HG02973 (cell line): ENCODE results near the gene NEGR1.

Experiments
- ATAC-seq: cut with Tn5 transposase; IDR thresholded peaks from one replicate; pipeline ENCODE4 v1.9.1; 2021; ENCODE audit warnings: moderate library complexity; ENCODE audit not compliant: unreplicated experiment

Gene NEGR1

DNA sequence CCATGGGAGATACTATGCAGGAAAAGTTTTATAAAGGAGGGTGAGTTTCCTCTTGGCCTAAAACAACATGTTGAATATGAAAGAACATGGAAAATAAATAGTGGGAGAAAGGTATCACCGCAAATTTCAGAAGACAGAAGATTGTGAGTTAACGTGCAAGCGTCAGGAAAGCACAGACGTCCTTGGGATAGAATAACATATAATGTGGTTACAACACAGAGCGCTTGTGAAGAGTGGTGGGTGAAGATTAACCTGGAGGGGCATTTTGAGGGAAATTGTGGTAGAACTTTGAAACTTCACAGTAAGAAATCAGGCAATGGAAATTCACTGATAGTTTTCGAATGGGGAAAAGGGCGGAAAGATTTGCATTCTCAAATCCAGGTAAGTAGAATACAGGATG, 47.3 kb downstream of the NEGR1 start:
- ATAC-seq, result no peak

DNA sequence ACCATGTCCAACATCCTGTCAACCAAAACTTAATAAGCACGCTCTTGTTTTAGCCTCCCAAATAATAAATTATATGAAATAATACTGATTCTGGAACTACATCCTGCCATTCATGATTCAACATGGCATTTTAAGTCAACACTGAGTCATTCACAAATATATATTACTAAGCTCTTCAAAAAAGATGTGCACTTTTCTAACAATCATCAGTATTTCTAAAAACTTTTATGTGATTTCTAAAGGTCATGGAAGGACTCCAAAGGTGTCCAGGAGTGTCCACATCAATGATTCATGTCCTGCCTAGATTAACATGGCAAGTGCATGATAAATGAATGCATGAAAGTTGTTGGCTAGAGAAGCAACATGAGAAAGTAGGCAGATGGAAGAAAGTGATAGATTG, 51.6 kb downstream of the NEGR1 start:
- no peak for ATAC-seq

DNA sequence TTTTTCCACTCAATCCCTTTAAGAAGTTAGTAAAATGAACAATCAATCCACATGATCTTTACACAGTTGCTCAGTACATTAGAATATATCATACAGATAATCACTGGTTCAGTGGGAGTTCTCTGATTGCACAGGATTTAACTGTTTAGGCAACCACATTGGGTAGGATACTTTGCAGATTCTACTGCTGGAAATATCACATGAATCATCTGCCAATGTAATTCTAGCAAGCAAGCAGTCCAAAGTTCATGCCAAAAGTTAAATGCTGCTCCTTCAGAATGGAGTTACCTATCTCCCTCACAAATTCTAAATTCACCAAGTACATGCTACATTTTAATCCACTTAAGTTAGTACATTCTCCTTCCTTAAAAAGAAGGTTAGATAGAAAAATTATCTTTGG, 52.4 kb downstream of the NEGR1 start:
- ATAC-seq, result no peak

GRCh38 chr1:72227667-72228066, 54.7 kb downstream of the NEGR1 start:
- no peak for ATAC-seq

DNA sequence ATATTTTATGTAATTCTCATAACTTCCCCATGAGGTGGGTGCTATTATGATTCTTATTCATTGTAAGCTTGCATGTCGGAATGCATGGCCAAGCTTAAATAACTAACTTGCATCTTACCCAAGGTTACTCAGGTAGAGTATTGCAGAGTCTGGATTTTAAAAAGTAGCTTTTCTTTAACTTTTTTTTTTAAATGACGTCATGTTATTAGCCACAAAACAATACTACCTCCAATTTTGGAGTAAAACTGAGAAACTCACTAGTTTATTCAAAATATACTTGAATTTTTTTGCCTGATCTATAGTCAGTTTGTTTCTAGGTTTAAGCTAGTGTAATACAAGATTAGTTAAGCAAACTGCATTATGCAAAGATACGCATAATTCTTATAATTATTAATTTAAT, 57.8 kb downstream of the NEGR1 start:
- ATAC-seq, result no peak

- no peak for ATAC-seq
Measured at GRCh38 chr1:72221811-72222210, 60.5 kb downstream of the NEGR1 start.

- no peak for ATAC-seq
Measured at GRCh38 chr1:72218141-72218739, 64.1 kb downstream of the NEGR1 start.

DNA sequence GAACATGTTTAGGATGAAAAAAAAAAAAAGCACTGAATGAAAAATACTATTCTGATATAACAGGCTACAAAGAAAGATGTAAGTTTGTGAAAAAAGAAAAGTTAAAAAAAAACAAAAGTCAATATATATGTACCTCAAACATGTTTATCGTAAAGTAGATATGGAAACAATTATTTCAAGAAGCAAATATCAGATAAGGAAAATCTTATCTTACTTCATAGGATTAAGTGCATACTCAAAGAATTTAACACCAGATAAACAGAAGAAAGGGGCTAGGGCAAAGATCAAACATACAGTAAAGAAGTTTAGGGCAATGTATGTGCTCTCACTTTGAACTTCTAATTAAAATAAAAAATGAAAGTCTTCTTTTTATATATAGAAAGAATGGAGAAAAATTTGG, 75.3 kb downstream of the NEGR1 start:
- ATAC-seq, result no peak

DNA sequence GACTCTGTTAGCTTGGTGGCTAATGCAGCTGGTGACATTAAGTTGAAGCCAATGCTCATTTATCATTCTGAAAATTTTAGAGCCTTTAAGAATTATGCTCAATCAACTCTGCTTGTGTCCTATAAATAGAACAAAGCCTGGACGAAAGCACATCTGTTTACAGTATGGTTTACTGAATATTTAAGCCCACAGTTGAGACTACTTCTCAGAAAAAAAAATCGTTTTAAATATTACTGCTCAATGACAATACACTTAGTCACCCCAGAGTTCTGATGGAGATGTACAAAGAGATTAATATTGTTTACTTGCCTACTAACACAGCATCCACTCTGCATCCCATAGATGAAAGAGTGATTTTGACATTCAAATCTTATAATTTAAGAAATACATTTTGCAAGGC, 79.6 kb downstream of the NEGR1 start:
- no peak for ATAC-seq

- no peak for ATAC-seq
Measured at GRCh38 chr1:72197786-72198185, 84.6 kb downstream of the NEGR1 start.

- no peak for ATAC-seq
Measured at GRCh38 chr1:72186733-72187307, 95.5 kb downstream of the NEGR1 start.

- no peak for ATAC-seq
Measured at GRCh38 chr1:72184099-72184701, 98.1 kb downstream of the NEGR1 start.

DNA sequence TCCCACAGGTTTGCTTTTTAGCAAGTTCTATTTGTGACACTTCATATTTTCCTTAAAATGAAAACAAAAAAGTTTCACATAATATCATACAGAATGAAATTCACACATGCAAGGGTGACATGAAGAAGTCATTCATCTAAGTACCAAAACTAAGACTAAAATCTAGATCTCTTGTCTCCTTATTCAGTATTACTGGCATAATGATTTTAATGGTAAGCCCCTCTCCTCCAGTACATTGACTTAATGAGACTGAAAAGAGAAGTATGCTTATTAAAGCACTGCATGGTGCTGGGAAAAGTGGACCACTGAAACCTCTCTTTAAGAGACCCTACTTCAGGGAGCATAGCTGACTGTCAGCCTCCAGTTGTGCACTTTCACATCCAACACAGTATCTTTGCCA, 99.5 kb downstream of the NEGR1 start:
- ATAC-seq, result no peak

DNA sequence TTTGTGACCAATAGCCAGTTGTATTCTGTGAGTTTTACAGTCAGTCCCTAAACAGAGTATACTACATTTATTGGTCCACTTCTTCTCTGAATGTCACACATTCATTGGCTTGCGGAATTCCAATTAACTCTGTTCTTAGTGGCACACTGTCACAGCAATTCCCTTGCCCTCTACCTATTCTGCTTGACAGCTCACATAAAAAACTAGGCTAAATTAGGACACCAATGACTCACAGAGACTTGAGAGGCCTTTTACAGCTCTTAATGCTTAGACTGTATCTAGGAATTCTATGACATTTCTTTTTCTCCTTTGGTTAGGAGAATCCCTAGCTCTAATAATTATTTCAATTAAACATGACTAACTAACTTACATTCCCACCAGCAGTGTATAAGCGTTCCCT, 104.1 kb downstream of the NEGR1 start:
- no peak for ATAC-seq

DNA sequence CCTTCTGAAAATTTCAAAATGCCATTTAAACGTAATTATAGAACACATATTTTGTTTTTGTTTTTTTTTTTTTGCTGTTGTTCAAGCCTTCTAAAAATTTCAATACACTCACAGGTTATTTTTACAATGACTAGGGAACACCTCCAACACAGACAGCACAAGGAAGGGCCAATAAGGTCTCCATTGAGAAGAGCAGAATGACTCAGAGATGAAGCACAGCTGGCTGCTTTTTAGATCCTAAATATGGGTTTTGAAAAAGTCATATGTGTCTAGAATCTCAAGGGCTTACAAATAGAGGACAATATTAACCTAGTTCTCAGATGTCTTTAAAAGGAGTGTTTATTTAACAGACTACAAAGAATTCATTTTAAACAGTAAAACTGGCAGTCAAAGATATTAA, 104.6 kb downstream of the NEGR1 start:
- no peak for ATAC-seq

DNA sequence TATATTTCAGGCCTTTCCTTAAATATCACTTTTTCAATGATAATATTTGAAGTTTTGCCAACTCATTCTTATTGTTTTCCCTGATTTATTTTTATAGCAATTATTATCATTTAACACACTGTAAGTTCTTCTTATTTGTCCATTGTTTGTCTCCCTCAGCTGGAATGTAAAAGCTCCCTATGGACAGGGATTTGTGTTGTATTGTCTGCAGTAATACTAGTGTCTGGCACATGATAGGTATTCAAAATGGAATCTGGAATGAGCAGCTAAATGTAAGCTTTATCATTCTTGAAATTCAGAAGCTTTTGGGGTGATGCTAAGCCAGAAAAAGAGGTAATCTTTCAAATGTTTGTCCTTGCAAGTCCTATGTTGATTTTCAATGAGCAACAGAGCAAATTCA, 112.1 kb downstream of the NEGR1 start:
- no peak for ATAC-seq

GRCh38 chr1:72166426-72166825, 115.9 kb downstream of the NEGR1 start:
- ATAC-seq, result no peak

DNA sequence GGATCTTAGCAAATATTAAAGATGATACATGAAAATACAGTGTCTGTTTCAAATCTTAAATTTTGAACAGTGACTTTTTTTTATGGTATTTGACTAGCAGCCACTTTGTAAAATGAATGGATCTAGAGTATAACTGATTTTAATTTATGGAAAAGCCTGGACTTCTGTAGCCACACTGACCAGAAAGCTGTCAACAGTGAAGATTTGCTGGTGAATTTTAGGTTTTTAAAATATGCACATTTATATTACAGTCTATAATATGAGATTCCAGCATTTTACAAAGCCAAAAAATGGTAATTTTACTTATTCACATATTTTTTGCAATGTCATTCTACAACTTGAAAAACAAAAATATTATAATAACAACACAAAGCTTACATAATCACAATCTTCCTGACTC, 131.8 kb downstream of the NEGR1 start:
- ATAC-seq, result no peak

DNA sequence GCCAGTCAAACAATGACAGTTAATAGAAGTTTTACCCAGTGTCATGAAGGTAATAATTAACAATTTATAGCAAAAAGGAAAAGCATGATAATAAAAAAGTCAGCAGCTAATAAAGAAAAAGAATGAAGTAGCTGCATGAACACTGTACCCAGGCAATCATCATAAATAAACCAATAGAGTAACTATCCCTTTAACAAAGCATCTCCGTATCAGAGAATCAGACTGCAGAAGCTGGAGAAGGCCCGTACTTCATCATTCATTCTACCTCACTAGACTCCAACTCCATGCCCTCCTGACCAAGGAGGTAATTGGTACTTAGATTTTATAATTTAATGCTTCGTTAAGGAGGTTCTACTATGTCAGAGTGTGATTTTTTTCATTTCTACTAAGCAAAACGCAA, 140.5 kb downstream of the NEGR1 start:
- no peak for ATAC-seq

DNA sequence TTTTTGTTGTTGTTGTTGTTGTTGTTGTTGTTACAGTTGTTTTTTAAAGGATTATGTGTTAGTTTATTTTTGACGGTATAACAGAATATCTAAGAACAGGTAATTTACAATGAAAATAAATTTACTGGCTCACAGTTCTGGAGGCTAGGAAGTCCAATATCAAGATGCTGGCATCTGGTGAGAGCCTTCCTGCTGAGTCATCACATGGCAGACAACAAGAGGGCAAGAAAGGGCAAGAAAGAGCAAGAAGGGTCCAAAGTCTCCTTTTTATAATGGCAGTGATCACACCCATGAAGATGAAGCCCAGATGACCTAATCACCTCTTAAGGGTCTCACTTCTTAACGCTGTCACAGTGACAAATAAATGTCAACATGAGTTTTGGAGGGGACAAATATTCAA, 142.1 kb downstream of the NEGR1 start:
- ATAC-seq, result no peak

GRCh38 chr1:72137656-72138055, 144.7 kb downstream of the NEGR1 start:
- no peak for ATAC-seq

GRCh38 chr1:72129869-72130268, 152.5 kb downstream of the NEGR1 start:
- no peak for ATAC-seq
